HG02884 (cell line): ENCODE results near the gene RDH16.
"Not testable (repeated sequence)": the region's sequence is repeated elsewhere in the genome, so short reads cannot be mapped to it uniquely, and the experiment has no call there.

Experiments
- ATAC-seq: cut with Tn5 transposase; IDR thresholded peaks from one replicate; pipeline ENCODE4 v1.9.1; 2021; ENCODE audit warnings: mild to moderate bottlenecking, moderate library complexity; ENCODE audit not compliant: unreplicated experiment

Gene RDH16

GRCh38 chr12:56954958-56955355 lies 2.5 kb downstream of the RDH16 start:
- ATAC-seq = no peak

DNA sequence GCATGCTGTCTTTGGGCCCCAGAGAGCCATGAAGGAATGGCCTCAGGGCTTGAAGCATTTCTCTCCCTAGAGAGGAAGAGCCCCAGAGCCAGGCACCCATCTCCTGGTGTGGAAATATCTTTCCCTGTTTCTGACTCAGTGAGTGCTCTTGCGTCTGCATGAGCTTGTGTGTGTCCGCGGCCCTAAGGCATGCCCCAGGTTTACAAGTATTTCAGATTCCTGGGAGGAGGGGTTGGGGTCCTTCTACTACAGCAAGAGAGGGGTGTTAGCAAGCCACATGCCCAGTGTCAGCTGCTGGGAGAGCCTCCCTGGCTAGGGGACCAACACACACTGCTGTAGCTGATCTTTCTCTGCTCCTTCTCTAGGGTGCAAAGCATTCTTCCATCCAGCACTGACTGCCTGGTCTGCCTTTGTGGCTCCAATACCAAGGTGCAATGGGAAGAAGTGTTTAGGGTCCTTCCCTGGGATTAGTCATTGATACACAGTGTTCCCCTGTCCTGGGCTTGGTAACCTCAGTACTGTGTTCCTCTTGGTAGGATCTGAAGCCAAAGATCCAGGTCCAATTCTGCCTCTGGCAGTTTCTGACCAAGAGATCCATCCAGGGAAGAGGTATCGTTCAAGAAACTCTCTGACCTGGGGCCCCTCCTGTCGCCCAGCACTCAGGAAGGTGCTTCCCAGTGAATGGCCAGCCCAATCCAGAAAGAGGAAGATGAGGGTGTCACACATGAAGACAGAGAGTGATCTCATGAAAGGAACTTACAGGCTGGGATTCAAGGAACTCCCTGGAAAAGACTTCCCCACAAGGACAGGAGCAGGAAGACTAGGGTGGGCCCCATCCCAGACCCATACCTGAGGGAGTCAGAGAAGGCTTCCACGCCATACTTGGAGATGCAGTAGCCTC lies 3.1 kb downstream of the RDH16 start:
- ATAC-seq = no peak

GRCh38 chr12:56953314-56953713 lies 4.1 kb downstream of the RDH16 start:
- ATAC-seq = no peak

DNA sequence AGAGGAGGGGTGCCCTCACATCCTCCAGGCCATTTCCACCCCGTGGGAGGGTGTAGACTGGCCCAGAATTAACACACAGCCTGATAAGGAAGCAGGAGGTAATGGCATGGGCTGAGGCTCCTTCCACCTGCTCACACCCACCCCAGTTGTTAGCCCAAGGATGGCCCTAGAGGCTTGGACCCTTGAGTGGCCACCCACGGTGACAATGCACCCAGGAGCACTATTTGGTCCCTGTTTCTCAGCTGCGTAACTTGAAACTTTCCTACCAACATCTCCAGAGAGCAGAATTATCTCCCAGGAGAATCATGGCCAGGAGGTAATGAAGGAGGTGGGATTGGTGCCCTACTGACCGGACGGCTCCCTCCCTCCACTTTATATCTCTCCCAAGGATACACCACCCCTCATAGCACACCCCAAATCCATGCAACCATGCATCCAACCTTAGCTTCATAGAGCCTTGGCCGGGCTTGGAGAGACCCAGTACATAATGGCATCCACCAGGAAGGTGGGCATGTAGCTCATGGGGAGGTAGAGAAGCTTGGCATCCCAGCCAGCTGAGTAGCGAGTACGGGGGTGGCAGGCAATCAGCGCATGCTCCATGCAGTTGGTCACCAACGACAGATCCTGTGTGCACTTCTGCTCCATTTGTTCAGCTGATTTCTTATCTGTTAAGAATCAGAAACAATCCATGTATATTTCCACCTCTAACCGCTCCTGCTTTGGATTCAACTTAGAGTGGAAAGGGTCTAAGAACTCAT lies 5.6 kb downstream of the RDH16 start:
- no peak for ATAC-seq

GRCh38 chr12:56948881-56949280 lies 8.5 kb downstream of the RDH16 start:
- ATAC-seq = no peak

DNA sequence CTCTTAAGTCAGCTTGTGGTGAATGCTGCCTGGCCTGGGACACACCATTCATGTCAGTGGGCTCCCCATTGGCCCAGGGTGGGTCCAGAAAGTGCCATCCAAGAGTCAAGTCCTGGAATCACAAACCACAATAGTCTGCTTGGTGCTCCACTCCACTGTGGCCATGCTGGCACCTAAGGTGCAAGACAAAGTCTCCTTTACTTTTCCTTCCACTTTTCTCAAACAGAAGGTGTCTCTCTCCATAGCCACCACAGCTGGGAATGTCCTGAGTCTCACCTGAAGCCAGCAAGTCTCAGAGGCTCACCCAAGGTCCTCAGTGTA lies 9.0 kb downstream of the RDH16 start:
- ATAC-seq = no peak

DNA sequence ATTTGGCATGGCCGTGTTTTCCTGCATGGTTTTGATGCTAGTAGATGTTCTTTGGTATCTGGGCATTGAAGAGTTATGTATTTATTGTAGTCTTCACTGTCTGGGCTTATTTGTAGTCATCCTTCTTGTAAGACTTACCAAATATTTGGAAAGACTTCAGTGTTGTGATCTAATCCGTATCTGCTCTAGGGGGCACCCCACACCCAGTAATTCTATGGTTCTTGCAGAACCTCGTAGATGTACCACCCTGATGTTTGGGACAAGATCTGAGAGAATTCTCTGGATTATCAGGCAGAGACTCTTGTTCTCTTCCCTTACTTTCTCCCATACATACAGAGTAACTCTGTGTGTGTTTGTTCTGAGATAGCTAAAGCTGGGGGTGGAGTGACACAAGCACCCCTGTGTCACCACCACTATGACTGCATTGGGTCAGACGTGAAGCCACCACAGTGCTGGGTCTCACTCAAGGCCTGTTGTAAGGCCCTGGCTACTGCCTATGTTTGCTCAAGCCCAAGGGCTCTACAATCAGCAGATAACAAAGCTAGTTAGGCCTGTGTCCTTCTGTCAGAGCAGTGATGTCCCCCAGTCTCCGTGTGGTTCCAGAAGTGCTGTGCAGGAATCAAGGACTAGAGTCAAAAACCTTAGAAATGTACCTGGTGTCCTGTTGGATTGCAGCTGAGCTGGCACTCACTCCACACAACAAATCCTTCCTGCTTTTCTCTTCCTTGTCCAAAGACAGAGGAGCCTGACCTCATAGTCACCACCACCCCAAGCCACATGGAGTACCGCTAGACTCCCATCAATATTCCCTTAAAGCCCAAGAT lies 9.6 kb downstream of the RDH16 start:
- no peak for ATAC-seq

- no peak for ATAC-seq
Measured at GRCh38 chr12:56943878-56944277, 13.5 kb downstream of the RDH16 start.

- ATAC-seq = not testable (repeated sequence)
Measured at GRCh38 chr12:56943374-56943773, 14.0 kb downstream of the RDH16 start.

- no peak for ATAC-seq
Measured at GRCh38 chr12:56941299-56942017, 15.9 kb downstream of the RDH16 start.

DNA sequence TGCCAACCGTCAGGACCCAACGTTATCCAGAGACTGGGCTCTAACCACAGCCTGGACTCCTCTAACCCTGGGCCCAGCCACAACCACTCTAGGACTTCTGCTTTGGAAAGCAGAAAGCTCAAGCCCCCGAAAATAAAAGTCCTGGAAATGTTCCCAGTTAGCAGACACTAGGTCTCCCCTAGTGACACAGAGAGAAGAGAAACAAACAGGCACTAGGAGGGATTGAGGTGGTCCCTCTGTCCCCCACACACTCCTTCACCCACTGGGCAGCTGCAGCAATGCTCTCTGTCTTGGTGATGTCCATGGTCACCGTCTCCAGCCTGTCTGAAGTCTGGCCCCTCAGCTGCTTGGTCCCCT lies 16.5 kb downstream of the RDH16 start:
- not testable (repeated sequence) for ATAC-seq

GRCh38 chr12:56935752-56936151 lies 21.7 kb downstream of the RDH16 start:
- no peak for ATAC-seq

DNA sequence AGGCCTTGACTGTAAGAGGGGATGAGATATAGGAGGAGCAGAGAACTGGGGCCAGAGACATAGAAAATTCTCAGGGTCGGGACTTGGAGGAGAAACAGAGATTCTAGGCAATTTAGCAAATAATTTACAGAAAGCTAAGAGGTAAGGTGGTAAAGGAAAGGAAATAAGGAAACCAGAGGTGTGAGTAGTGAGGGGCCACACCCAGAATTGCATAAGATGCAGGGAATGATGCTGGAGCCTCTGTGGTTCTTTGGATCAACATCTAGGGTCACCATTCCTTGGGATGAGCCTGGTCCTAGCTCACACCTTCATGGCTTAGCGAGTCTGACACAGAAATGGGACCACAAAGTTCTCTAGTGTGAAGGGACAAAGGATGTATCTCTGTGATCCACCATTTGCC lies 22.3 kb downstream of the RDH16 start:
- no peak for ATAC-seq

GRCh38 chr12:56933826-56934625 lies 23.4 kb downstream of the RDH16 start, which contains the start of gene SDR9C7:
Gene SDR9C7 (minus strand): TSS chr12:56934408. CDS start chr12:56934261, 147 bp downstream.
- ATAC-seq = no peak

GRCh38 chr12:56932867-56933266 lies 24.5 kb downstream of the RDH16 start:
- no peak for ATAC-seq

- ATAC-seq = no peak
Measured at GRCh38 chr12:56932146-56932545, 25.3 kb downstream of the RDH16 start.

DNA sequence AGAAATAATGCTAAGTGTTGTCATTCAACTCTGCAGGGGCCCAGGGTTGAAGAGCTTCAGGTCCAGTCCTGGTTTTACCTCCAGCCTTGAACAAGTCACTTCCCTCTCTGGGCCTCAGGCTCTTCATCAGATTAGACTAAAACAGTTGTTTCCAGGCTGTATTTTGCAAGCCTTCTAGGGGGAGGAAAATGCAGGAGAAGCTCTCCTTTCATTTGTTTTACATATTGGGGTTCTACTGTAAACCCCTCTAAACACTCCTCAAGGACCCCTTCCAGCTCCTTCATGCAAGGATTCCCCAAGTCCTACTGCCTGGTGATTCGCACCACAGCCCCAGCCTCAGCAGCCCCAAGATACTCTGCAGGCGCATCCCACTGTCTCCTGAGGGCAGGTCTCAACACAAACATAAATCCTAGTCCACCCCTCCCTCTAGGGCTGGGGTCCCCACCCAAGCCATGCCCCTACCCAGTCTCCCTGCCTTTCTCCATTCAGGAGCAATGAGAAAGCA lies 25.9 kb downstream of the RDH16 start:
- no peak for ATAC-seq

- ATAC-seq = no peak
Measured at GRCh38 chr12:56930241-56930640, 27.2 kb downstream of the RDH16 start.

DNA sequence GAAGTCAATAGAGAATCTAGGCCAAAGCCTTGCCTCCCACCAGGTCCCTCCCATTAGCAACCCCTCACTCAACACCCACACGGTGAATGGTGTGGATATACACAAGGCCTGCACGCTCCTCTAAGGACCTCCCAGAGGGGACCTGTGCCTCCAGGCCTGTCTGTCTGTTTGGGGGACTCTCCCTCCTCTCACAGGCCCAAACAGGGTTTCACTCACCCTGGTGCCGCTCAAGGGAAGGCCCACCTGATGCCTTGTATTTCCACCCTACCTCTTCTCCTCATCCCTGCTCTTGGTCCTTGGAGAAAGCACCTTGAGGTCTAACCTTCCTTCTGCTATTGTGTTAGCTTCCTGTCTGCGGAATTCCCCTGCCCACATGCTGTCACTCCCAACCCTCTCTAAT lies 27.6 kb downstream of the RDH16 start:
- ATAC-seq = no peak

DNA sequence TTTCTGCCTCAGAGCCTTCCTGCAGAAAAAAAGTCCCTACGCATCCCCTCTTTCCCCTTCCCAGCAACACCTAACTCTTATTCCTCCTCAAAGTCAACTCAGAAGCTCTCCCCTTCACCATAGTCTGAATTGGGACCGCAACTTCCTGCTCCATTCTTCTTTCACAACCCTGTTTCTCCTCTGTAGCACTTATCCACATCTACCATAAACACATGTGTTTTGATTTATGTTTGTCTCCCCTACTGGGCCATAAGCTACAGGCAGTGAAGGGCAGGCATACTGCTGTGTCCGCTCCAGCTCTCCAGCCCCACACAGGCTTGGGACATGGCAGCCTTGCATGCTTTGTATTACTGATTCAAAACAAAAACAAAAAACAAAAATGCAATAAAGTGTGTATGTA lies 29.1 kb downstream of the RDH16 start:
- ATAC-seq = no peak
